Measurements from ENCODE around the gene PHPT1.
"Not testable (repeated sequence)": the region's sequence is repeated elsewhere in the genome, so short reads cannot be mapped to it uniquely, and the experiment has no call there.

PHPT1 gene

DNA sequence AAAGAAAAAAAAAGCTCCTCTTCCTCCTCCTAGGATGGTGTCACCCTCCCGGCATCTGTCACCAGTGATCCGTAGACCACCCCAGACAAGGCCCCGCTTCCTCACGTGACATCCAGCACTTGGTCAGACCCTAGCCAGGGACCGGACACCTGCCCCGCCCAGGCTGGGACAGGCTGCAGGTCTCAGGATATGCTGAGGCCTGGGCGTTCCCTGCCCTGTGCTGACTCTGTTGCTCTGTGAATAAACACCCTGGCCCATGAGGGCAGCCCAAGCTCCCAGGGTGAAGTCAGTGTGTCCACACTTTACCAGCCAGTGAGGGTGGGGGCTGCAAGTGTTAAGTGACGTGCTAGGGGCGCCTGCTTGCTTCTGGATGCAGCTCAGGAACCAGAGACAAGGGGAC is 11.3 kb downstream of the PHPT1 start:
- no peak for DNase-seq (ENCODE audit: low spot score)

DNA sequence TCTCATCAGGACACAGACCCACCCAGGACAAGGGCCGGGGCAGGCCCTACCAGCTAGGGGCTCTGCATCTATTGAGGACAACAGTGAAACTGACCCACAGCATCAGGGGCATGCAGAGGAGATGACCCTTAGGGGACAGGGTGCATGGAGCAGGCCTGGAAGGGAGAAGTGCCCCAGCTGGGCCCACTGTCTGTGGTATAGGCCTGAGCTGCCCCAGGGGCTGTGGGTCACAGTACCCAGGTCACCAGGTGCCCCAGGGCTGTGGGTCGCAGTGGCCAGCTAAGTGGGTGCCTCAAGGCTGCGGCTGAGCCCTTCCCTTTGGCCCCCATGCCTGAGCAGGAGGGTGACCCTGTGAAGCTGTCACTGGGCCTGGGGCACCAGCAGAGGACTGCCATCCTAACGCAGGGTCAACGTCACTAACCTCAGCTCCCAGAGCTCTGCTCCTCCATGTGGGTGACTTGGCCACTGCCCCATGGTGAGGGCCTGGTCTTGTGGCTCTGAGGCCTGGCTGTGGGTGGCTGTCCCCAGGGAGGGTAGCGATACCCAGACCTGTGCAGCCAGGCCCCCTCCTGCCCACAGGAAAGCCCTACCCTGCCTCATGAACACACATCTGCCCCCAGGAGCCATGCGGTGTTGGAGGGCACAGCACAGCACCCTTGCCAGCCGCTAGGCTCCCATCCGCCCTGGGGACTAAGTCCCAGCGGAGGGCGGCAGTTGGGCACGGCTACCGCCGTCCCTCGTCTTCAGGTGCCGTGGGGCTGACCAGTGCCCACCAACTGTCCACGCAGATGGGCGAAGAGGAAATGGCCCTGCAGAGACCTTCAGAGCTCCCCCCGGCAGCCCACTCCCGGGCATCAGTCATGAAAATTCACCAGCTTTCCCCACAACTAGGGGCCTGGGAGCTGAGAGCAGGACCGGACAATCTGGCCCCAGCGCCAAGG is 12.0 kb downstream of the PHPT1 start:
- no peak for DNase-seq (ENCODE audit: low spot score)

DNA sequence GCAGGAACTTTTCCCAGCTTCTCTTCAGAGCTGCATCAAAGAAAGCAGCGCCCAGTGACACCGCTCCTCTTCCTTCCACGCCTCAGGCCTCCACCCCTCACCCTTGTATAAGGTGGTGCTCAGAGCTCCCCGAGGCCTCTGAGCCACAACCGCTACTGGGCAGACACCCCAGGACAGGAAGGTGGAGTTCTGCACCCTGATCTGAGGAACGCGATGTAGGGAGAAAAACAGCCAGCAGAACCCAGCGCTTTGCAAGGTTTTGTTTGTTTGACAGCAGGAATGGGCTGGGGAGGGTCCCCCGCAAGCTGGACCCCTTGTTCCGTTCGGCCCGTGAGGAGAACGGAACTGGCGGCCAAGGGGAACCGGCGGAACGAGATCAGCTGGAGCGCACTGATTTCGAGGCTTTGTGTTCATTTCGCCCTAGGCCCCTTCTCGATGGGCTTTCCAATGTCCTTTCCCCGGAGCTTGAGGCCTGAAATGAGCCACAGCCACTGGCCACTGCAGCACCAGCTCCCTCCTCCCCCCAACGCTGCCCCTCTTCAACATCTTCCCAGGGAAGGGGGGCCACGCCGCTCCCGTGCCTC is 12.8 kb downstream of the PHPT1 start:
- DNase-seq (ENCODE audit: low spot score) = no peak

GRCh38 chr9:136862849-136863622 is 13.8 kb downstream of the PHPT1 start:
- no peak for DNase-seq (ENCODE audit: low spot score)

DNA sequence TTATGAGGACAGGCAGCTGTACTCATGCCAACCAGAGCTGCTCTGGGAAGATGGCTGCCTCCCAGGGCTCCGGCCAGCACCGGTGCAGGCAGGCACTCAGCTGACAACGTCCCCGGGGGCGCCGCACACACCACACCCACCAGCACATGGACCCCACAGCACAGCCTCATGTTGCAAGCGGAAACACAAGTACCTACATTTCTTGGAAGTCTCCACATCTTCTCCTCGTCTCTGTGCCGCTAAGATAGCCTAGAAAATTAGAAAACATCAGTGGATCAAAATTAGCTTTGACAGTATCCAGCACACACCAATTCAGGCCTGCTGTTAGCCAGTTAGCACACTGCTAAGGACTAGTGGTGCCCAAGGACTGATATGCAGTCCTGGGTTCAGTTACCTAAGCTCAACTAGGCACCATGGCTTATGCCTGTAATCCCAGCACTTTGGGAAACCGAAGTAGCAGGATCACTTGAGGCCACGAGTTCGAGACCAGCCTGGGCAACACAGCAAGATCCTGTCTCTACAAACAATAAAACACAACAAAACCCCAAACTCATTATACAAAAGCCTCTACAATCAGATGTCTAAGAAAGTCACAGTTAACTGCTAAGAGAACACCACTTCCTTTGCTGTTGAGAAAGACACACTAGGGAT is 14.5 kb downstream of the PHPT1 start:
- DNase-seq (ENCODE audit: low spot score) = no peak

- DNase-seq (ENCODE audit: low spot score) = no peak
These were observed 16.0 kb downstream of the PHPT1 start for GRCh38 chr9:136865041-136865767.

DNA sequence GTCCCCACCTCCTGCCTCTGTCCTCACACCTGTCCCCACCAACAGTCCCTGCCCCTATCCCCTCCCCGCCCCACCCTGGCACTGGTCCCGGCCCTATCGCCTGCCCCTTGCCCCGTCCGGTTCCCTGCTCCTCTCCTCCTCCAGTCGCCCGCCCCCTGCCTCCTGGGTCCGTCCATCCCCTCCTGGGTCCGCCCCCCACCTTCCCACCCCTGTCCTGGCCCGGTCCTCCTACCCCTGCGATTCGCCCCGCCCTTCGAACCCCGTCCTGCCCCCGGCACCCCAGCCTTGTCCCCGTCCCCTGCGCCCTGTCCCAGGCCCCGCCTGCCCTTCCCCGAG is 16.5 kb downstream of the PHPT1 start:
- DNase-seq (ENCODE audit: low spot score) = no peak

DNA sequence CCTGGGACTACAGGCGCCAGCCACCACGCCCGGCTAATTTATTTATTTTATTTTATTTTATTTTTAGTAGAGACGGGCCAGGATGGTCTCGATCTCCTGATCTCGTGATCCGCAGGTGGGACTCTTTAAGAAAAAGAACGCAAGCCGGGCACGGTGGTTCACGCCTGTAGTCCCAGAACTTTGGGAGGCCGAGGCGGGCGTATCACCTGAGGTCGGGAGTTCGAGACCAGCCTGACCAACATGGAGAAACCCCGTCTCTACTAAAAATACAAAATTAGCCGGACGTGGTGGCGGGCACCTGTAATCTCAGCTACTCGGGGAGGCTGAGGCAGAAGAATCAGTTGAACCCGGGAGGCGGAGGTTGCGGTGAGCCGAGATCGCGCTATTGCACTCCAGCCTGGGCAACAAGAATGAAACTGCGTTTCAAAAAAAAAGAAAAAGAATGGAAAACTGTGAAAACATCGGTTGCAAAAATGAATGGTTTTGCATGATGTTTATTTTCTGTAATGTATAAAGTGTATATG is 17.8 kb downstream of the PHPT1 start:
- DNase-seq (ENCODE audit: low spot score) = not testable (repeated sequence)

DNA sequence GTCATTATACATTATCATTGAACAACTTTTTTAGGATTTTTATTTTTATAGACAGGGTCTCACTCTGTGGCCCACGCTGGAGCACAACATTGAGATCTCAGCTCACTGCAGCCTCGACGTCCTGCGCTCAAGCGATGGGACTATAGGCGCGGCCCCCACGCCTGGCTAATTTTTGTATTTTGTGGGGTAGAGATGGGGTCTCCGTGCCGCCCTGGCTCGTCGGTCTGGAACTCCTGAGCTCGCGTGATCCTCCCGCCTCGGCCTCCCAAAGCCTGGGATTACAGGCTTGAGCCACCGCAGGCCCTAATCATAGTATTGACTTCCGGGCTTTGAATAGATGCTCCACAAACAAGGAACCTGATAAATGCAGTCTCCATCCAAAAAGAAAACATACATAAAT is 18.3 kb downstream of the PHPT1 start:
- no peak for DNase-seq (ENCODE audit: low spot score)

- DNase-seq (ENCODE audit: low spot score) = no peak
These were observed 18.7 kb downstream of the PHPT1 start for GRCh38 chr9:136867917-136868316.

DNA sequence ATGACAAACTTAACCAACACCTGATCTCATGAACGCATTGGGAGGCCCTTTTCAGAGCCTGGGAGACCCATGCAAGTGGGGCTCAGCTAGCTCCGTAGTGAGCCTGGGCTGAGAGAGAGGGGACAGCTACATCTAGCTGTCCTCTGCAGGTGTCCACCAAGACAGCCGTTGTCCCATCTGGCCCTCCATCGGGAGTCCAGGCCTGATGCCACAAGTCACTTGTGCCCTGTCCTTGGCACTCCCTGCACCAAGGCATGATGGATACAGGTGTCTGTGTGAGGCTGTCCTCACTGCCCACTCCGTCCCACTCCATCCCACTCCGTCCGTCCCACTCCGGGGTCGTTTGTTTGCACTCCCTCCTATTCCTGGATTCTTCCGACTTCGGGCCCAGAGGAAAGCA is 19.4 kb downstream of the PHPT1 start:
- no peak for DNase-seq (ENCODE audit: low spot score)

DNA sequence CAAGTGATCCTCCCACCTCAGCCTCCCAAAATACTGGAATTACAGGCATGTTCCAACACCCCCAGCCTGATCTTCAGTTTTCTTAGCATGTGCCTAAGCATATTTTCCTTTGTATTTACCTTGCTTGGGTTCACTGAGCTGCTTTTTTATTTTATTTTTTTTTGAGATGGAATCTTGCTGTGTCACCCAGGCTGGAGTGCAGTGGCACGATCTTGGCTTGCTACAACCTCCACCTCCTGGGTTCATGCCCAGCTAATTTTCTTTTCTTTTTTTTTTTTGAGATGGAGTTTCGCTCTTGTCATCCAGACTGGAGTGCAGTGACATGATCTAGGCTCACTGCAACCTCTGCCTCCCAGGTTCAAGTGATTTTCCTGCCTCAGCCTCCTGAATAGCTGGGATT is 20.4 kb downstream of the PHPT1 start:
- not testable (repeated sequence) for DNase-seq (ENCODE audit: low spot score)

DNA sequence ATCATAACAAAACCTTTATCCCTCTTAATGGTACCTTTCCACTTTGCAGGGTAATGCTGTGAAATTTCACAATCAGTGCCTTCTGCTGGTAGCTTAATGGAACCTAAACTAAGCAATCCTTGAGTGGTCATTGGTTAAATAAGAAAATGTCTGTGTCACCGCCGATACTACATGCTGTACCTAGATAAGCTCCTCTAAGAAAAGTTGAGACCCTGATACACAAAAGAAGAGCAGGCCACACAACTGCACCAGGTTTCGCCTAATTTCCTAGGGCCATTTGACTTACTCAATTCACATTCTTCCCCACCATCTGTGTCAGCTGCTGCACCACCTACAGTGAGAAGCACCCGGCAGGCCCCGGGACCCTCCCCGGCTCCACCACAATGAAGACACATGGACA is 25.9 kb downstream of the PHPT1 start:
- DNase-seq (ENCODE audit: low spot score) = no peak

- no peak for DNase-seq (ENCODE audit: low spot score)
These were observed 27.3 kb downstream of the PHPT1 start for GRCh38 chr9:136876476-136876875.

- peak; percentile 43 for DNase-seq (ENCODE audit: low spot score)
These were observed 31.4 kb downstream of the PHPT1 start for GRCh38 chr9:136880651-136881050.

- no peak for DNase-seq (ENCODE audit: low spot score)
These were observed 32.5 kb downstream of the PHPT1 start for GRCh38 chr9:136881691-136882108.

- DNase-seq (ENCODE audit: low spot score) = peak; percentile 44
These were observed 33.1 kb downstream of the PHPT1 start for GRCh38 chr9:136882109-136882946.

DNA sequence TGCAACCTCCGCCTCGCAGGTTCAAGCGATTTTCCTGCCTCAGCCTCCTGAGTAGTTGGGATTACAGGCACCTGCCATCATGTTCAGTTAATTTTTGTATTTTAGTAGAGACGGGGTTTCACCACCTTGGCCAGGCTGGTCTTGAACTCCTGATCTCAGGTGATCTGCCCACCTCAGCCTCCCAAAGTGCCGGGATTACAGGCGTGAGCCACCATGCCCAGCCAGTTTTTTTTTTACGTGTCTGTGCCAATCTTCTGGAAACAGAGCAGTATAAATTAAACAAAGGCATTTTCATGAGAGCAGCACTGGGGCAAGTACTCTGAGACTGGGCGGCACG is 33.7 kb downstream of the PHPT1 start:
- DNase-seq (ENCODE audit: low spot score) = not testable (repeated sequence)

DNA sequence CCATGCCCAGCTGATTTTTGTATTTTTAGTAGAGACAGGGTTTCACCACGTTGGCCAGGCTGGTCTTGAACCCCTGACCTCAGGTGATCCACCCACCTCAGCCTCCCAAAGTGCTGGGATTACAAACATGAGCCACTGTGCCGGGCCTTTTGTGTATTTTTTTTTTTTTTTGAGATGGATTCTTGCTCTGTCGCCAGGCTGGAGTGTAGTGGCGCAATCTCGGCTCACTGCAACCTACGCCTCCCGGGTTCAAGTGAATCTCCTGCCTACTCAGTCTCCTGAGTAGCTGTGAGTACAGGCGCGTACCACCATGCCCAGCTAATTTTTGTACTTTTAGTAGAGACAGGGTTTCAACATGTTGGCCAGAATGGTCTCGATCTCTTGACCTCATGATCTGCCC is 34.5 kb downstream of the PHPT1 start:
- DNase-seq (ENCODE audit: low spot score) = not testable (repeated sequence)

GRCh38 chr9:136885950-136886578 is 36.9 kb downstream of the PHPT1 start, which contains the start of gene TRAF2:
Gene TRAF2, plus strand, starts transcription at chr9:136886516. Its CDS starts 12,225 bp downstream, at chr9:136898741.
- DNase-seq (ENCODE audit: low spot score) = peak; percentile 98
